Gastroesophageal sphincter (tissue), 3 donors: Measurements from ENCODE around the gene EXOC3L1.

ENCODE experiments used
- POLR2A ChIP-seq, 2 donors: fragments of 450-650 bp; IDR thresholded peaks; one replicate each; pipeline ENCODE4 v1.6.1; 2017; ENCODE audit warnings: antibody characterized with exemption in 2 of 2, mild to moderate bottlenecking in 2 of 2, moderate library complexity in 1 of 2
- POLR2AphosphoS5 ChIP-seq: sonication (generic); formaldehyde crosslinking; IDR thresholded peaks from one replicate; pipeline ENCODE4 v1.6.1; 2017; ENCODE audit warnings: antibody characterized with exemption
- TF ChIP-seq, protein P1 (sequence below), 4 experiments: fragments of 200-600 bp in 2 of 4; fragments of 450-650 bp in 2 of 4; sonication (generic) in 1 of 4; IDR thresholded peaks; one replicate each; pipeline ENCODE4 v1.5.1; 2017 to 2019; ENCODE audit warnings: antibody characterized with exemption in 4 of 4, mild to moderate bottlenecking in 2 of 4, moderate library complexity in 2 of 4

DNA sequence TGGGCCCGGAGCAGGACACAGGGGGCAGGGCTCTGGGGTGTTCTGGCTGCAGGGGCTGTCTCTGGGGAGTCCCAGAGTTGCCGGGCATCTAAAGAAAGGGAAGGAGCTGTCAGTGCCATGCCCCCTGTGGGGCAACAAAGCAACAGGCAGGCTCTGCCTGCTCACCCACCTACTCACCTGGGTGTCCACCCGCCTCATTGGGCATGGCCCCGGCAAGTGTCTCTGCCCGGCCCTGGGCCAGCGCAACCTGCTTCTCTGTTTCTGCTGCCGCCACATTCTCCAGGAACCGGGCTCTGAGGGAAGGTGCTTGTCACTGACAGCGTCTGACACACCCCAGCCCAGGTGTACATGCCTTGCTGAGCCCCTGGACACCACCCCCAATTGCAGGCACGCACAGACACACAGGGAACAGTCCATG, 44.3 kb upstream of the EXOC3L1 start:
- TF ChIP-seq, protein P1, sequence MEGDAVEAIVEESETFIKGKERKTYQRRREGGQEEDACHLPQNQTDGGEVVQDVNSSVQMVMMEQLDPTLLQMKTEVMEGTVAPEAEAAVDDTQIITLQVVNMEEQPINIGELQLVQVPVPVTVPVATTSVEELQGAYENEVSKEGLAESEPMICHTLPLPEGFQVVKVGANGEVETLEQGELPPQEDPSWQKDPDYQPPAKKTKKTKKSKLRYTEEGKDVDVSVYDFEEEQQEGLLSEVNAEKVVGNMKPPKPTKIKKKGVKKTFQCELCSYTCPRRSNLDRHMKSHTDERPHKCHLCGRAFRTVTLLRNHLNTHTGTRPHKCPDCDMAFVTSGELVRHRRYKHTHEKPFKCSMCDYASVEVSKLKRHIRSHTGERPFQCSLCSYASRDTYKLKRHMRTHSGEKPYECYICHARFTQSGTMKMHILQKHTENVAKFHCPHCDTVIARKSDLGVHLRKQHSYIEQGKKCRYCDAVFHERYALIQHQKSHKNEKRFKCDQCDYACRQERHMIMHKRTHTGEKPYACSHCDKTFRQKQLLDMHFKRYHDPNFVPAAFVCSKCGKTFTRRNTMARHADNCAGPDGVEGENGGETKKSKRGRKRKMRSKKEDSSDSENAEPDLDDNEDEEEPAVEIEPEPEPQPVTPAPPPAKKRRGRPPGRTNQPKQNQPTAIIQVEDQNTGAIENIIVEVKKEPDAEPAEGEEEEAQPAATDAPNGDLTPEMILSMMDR (IDR thresholded peaks at IDR 0.05) = no peak
- TF ChIP-seq POLR2A (IDR thresholded peaks at IDR 0.05) (no peak), POLR2AphosphoS5 (no peak)
